MCF 10A (cell line): ENCODE data around the gene ANKRD11. TPM values are rescaled to one million over a fixed set of nuclear protein-coding genes. Genes with fewer than 3 reads are reported as not detected.

ENCODE experiments used
- BruUV-seq: library from RNA; stranded (reverse); fragments of 400-500 nt; replicated peaks from 2 replicates; lab custom pipeline; 2021; lab: Mats Ljungman, UMichigan
- CTCF ChIA-PET: fragments of 300-600 bp; sonication (Branson Sonifier 250); formaldehyde crosslinking; extraction: SDS; loops from one replicate; lab custom pipeline; 2021; ENCODE audit warnings: antibody characterized with exemption, inconsistent platforms; lab: Yijun Ruan, JAX
- POLR2A ChIA-PET: fragments of 300-600, 350-650 bp; sonication (Branson Sonifier 250); formaldehyde crosslinking; extraction: SDS; loops from one replicate; lab custom pipeline; 2020; ENCODE audit warnings: antibody characterized with exemption, inconsistent platforms; lab: Yijun Ruan, JAX
- DNase-seq: peaks from one replicate; pipeline ENCODE4 v3.0.0-alpha.2; 2018; ENCODE audit not compliant: unreplicated experiment
- H3K27ac Mint-ChIP-seq: one replicate; pipeline ENCODE4 v1.8.0; 2022; ENCODE audit warnings: mild to moderate bottlenecking, low read depth, mixed read lengths; ENCODE audit not compliant: unreplicated experiment
- H3K27me3 Mint-ChIP-seq: one replicate; pipeline ENCODE4 v1.8.0; 2022; ENCODE audit warnings: mixed read lengths; ENCODE audit not compliant: insufficient read depth, unreplicated experiment
- H3K36me3 Mint-ChIP-seq: one replicate; pipeline ENCODE4 v1.8.0; 2022; ENCODE audit warnings: mild to moderate bottlenecking, moderate library complexity, mixed read lengths; ENCODE audit not compliant: insufficient read depth, unreplicated experiment
- H3K4me1 Mint-ChIP-seq: one replicate; pipeline ENCODE4 v1.8.0; 2022; ENCODE audit warnings: mixed read lengths; ENCODE audit not compliant: insufficient read depth, unreplicated experiment
- H3K4me3 Mint-ChIP-seq: one replicate; pipeline ENCODE4 v1.8.0; 2022; ENCODE audit warnings: mild to moderate bottlenecking, moderate library complexity, mixed read lengths; ENCODE audit not compliant: unreplicated experiment
- H3K9me3 Mint-ChIP-seq: one replicate; pipeline ENCODE4 v1.8.0; 2022; ENCODE audit warnings: mixed read lengths; ENCODE audit not compliant: unreplicated experiment
- CTCF ChIP-seq: fragments of 200-600 bp; IDR thresholded peaks from one replicate; pipeline ENCODE4 v1.8.0; 2022; ENCODE audit warnings: antibody characterized with exemption, mild to moderate bottlenecking; ENCODE audit not compliant: unreplicated experiment
- intact Hi-C: fragments of 100-400 bp; cut with micrococcal nuclease; formaldehyde crosslinking; loops from 2 replicates; pipeline ENCODE4 v1.14.1; 2022
- total RNA-seq: library from RNA; stranded (reverse); gene quantifications from 2 replicates; pipeline ENCODE4 v1.2.3, GENCODE V29; 2022

Gene ANKRD11
- total RNA-seq, 1 experiment from 2014 or later = 237 TPM

- Mint-ChIP-seq H3K27me3 (no peaks in the 10 kb centered on the region), H3K4me3 (no peak overlapping the region), H3K9me3 (no peaks in the 10 kb centered on the region), H3K27ac (peak overlapping the region; percentile 51), H3K4me1 (peaks cover 28% of the 10 kb centered on the region), H3K36me3 (peaks cover 48% of the 10 kb centered on the region)
- TF ChIP-seq CTCF = no peak
- DNase-seq = no peak
- intact Hi-C loops = no loop called here
- ChIA-PET POLR2A (interaction anchor here (1.2 to 1.8 kb wide), 3 partner anchors 12 to 110 kb away, joined by 3 to 5 read pairs (median 4); no protein-coding TSS in a partner anchor), CTCF (interaction anchor here (0.6 to 1.2 kb wide), 5 partner anchors 9 to 73 kb away, joined by 3 to 8 read pairs (median 4); no protein-coding TSS in a partner anchor)
- BruUV-seq = no TSS peak
These were observed 121.6 kb downstream of the ANKRD11 start for GRCh38 chr16:89368604-89369249.

GRCh38 chr16:89367538-89367915, 122.8 kb downstream of the ANKRD11 start:
- H3K27me3 Mint-ChIP-seq = no peaks in the 10 kb centered on the region
- intact Hi-C loops = no loop called here
- peaks cover 33% of the 10 kb centered on the region for H3K4me1 Mint-ChIP-seq
- no TSS peak for BruUV-seq
- DNase-seq = no peak
- no peak overlapping the region for H3K4me3 Mint-ChIP-seq
- ChIA-PET POLR2A (no interaction called here), CTCF (interaction anchor here (0.6 to 1.1 kb wide), 3 partner anchors 12 to 94 kb away, joined by 3 to 4 read pairs (median 3); no protein-coding TSS in a partner anchor)
- H3K27ac Mint-ChIP-seq = peak overlapping the region; percentile 19
- peaks cover 53% of the 10 kb centered on the region for H3K36me3 Mint-ChIP-seq
- H3K9me3 Mint-ChIP-seq = no peaks in the 10 kb centered on the region
- no peak for TF ChIP-seq CTCF

GRCh38 chr16:89366561-89367537, 123.5 kb downstream of the ANKRD11 start:
- no peaks in the 10 kb centered on the region for H3K9me3 Mint-ChIP-seq
- H3K4me3 Mint-ChIP-seq = no peak overlapping the region
- no peak for TF ChIP-seq CTCF
- H3K4me1 Mint-ChIP-seq = peaks cover 39% of the 10 kb centered on the region
- ChIA-PET POLR2A (interaction anchor here (0.8 to 1.5 kb wide), 3 partner anchors 12 to 46 kb away, joined by 3 to 7 read pairs (median 3); no protein-coding TSS in a partner anchor), CTCF (interaction anchor here (0.6 to 1.5 kb wide), 2 partner anchors 13 to 33 kb away, joined by 3 to 8 read pairs; no protein-coding TSS in a partner anchor)
- intact Hi-C loops = no loop called here
- no peak for DNase-seq
- H3K36me3 Mint-ChIP-seq = peaks cover 54% of the 10 kb centered on the region
- no peaks in the 10 kb centered on the region for H3K27me3 Mint-ChIP-seq
- no TSS peak for BruUV-seq
- peak overlapping the region; percentile 19 for H3K27ac Mint-ChIP-seq

- no peak for DNase-seq
- Mint-ChIP-seq H3K27ac (no peak overlapping the region), H3K27me3 (no peaks in the 10 kb centered on the region), H3K9me3 (no peaks in the 10 kb centered on the region), H3K4me1 (peaks cover 48% of the 10 kb centered on the region), H3K4me3 (no peak overlapping the region), H3K36me3 (peaks cover 56% of the 10 kb centered on the region)
- no TSS peak for BruUV-seq
- no peak for TF ChIP-seq CTCF
- ChIA-PET CTCF (interaction anchor here (0.6 to 1.5 kb wide), 3 partner anchors 14 to 107 kb away, joined by 3 to 8 read pairs (median 3); no protein-coding TSS in a partner anchor), POLR2A (interaction anchor here (0.8 to 1.5 kb wide), 3 partner anchors 13 to 45 kb away, joined by 3 to 7 read pairs (median 3); no protein-coding TSS in a partner anchor)
- intact Hi-C loops = no loop called here
These were observed 124.4 kb downstream of the ANKRD11 start for GRCh38 chr16:89365996-89366395.
